Measurements from ENCODE around the gene ST6GAL2.

DNA sequence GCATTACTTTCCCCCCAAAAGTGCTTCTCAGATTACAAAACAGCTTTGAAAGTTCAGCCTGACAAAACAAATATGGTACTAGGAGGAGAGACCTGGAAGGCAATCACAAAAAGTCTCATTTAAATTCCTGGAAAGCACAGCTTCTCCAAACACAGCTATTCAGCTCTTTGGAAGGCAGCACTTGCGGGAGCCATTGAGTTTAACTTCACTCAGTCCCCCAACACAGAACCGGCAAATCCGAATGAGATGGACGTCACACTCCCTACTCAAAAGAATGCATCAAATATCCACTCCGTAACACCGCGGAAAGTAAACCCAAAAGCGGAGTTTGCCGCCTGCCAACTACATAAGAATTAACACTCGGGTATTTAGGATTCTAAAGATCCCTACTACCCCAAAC lies 638 bp downstream of the ST6GAL2 start:
- TF ChIP-seq, protein P1, sequence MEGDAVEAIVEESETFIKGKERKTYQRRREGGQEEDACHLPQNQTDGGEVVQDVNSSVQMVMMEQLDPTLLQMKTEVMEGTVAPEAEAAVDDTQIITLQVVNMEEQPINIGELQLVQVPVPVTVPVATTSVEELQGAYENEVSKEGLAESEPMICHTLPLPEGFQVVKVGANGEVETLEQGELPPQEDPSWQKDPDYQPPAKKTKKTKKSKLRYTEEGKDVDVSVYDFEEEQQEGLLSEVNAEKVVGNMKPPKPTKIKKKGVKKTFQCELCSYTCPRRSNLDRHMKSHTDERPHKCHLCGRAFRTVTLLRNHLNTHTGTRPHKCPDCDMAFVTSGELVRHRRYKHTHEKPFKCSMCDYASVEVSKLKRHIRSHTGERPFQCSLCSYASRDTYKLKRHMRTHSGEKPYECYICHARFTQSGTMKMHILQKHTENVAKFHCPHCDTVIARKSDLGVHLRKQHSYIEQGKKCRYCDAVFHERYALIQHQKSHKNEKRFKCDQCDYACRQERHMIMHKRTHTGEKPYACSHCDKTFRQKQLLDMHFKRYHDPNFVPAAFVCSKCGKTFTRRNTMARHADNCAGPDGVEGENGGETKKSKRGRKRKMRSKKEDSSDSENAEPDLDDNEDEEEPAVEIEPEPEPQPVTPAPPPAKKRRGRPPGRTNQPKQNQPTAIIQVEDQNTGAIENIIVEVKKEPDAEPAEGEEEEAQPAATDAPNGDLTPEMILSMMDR (IDR thresholded peaks at IDR 0.05), result no peak
- TF ChIP-seq POLR2A (IDR thresholded peaks at IDR 0.05), result no peak
